HG02759 (cell line): Measurements from ENCODE around the gene PKIB.
"Not testable (repeated sequence)": the region's sequence is repeated elsewhere in the genome, so short reads cannot be mapped to it uniquely, and the experiment has no call there.

Experiments
- ATAC-seq: cut with Tn5 transposase; IDR thresholded peaks from one replicate; pipeline ENCODE4 v1.9.1; 2021; ENCODE audit warnings: mild to moderate bottlenecking, moderate library complexity; ENCODE audit not compliant: unreplicated experiment

The PKIB gene

DNA sequence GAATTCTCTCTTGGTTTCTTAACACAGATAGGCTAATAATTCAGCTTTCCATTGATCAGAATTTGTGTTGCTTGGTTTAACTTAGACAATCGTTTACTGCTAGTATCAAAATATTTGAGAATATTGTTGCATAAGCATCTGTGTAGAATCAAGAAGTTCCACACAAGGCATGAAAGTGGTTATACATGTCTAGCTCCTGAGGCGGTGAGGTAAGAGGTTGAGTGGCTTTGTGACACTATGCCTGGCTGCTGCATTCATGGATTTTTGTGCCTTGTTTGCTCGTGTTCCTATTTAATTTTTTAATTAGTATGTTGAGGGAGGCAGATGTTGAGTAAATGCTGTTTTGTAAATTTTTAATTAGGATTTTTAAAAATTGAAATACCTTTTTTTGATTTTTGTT, 10.2 kb downstream of the PKIB start:
- no peak for ATAC-seq

- no peak for ATAC-seq
Measured at GRCh38 chr6:122620902-122621301, 10.7 kb downstream of the PKIB start.

DNA sequence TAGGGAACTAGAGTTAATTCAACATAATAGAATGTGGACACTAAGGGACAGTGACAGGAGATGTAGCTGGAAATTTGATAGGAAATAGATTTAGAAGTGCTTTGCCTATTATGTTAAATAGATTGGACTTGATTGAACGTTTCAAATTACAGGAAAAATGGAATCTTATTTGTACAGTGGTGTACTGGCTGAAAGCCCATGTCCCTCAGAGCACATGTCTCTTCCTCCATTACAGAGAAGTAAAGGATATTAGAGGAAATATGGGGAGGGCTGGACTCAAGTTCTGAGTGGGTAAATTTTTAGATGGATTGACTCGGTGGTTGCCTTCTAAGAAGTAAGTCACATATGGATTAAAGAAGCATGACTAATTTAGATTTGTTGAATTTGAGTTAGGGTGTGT, 11.4 kb downstream of the PKIB start:
- ATAC-seq = no peak

- ATAC-seq = no peak
Measured at GRCh38 chr6:122622479-122622878, 12.3 kb downstream of the PKIB start.

DNA sequence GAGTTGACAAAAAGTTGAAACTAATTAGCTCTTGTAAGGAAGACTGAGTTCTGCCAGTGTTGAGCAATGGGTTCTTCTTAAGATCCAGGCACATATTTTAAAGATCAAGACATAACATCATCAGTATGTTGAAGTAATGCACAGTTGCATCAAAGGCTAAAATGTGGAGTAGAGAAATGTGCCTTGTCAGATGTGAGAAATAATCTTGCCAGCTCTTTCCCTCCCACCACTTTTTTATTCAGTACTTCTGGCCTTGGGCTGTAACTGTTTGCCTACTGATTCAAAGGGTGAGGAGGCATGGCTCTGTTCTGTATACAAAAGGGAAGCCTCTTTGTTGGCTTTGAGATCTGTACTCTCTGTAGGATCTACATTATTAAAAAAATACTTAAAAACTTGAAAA, 13.1 kb downstream of the PKIB start:
- ATAC-seq = no peak

- ATAC-seq = no peak
Measured at GRCh38 chr6:122624853-122625252, 14.6 kb downstream of the PKIB start.

- ATAC-seq = no peak
Measured at GRCh38 chr6:122628714-122629113, 18.5 kb downstream of the PKIB start.

DNA sequence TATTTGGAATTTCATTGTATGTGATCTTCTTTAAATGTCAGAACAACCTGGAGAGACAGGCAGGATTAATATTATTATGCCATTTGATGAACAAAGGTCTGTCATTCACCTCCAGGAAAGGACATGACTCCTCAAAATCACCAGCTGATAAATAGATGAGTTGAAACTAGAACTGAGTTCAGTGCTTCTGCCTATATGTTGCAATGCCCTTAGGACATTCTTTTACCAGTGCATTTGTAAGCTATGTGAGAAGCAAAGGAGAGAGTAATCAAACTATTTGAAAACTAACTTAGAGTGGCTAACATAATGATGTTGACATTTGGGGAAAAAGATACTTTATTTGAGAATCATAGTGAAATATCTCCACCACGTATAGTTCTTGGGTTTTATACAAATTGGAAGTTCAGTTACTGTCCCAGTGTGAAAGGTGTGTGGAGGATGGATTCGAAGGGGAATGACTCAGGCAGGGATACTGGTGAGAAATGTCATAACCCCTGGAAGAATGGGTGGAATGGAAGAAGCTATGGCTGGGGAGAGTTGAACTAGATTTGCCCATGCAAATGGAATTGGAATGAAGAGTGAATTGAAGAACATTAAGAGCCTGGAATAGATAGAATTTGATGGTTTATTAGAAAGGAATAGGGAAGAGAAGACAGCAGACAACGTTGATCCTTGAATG, 21.5 kb downstream of the PKIB start:
- ATAC-seq = no peak

GRCh38 chr6:122640366-122640765, 30.2 kb downstream of the PKIB start:
- ATAC-seq = no peak

DNA sequence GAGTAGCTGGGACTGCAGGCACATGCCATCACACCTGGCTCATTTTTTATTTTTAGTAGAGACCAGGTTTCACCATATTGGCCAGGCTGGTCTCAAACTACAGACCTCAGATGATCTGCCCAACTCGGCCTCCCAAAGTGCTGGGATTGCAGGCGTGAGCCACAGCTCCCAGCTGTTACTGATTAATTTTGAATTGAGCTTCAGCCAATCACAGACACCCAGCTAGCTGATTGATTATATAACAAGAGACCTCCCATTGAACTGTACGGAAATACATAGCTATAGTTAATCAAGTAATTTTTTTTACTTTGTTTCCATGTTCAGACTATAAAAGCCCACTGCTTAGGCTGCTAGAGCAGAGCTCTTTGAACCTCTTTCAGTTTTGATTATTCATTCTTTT, 31.6 kb downstream of the PKIB start:
- no peak for ATAC-seq

- ATAC-seq = not testable (repeated sequence)
Measured at GRCh38 chr6:122642604-122643003, 32.4 kb downstream of the PKIB start.

GRCh38 chr6:122645256-122645655, 35.1 kb downstream of the PKIB start:
- ATAC-seq = no peak

DNA sequence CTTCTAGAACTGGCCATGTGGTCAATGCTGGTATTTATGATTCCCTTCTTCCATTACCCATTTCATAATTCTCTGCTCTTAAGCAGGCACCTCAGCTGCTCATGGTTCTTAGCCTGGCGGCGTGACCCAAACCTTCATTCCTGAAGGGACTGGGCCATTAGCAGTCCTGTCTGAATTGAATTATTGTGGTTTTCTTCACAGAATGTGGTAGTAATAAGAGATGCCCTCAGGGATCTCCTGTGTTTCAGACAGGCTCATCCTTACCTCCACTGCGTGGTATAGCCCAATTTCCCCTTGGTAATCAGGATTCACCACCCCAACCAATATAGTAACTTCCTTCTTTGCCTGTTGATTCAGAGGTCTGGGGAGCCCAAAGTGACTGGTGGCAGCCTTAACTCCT, 37.6 kb downstream of the PKIB start:
- ATAC-seq = no peak

DNA sequence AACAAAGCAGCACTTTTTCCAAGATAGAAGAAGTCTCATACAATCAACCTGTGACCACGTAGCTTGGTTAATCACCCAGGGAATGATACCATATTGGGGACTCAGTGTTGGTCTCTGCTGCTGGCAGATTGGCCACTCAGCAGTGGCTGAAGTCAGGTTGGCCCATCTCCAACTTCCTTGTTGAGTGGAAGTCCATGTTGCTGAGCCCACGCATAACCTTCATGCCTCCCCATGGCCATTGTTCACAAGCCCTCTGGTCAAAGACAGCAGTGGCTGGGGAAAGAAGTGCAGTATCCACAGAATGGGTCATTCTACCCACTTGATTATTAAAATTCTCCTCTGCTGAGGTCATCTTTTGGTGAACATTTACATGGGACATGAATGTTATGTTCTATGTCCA, 38.5 kb downstream of the PKIB start:
- ATAC-seq = no peak

GRCh38 chr6:122649701-122650100, 39.5 kb downstream of the PKIB start:
- ATAC-seq = no peak

GRCh38 chr6:122650403-122650802, 40.2 kb downstream of the PKIB start:
- no peak for ATAC-seq

- ATAC-seq = no peak
Measured at GRCh38 chr6:122651031-122651430, 40.8 kb downstream of the PKIB start.

GRCh38 chr6:122651604-122652003, 41.4 kb downstream of the PKIB start:
- no peak for ATAC-seq

DNA sequence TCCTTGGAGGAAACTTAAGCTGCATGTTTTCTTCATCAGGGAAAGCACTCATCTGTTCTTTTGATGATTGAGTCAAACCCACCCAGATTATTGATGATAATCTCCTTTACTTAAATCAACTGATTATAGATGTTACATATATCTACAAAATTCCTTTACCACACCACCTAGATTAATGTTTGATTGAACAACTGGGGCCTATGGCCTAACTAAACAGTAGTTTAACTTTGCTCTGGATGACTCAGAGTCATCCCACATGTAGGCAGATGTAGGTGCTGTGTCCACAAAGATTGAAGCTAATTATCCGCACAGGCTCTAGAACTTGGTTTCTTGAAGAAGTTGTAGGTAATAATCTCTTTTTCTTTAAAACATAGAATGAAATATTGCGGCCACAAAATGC, 42.2 kb downstream of the PKIB start:
- ATAC-seq = no peak

GRCh38 chr6:122653094-122653493, 42.9 kb downstream of the PKIB start:
- ATAC-seq = no peak

- ATAC-seq = no peak
Measured at GRCh38 chr6:122654012-122654411, 43.8 kb downstream of the PKIB start.

GRCh38 chr6:122657601-122658000, 47.4 kb downstream of the PKIB start:
- ATAC-seq = no peak

GRCh38 chr6:122660296-122660695, 50.1 kb downstream of the PKIB start:
- no peak for ATAC-seq
